Trophoblast cell (in vitro differentiated cells and primary cell): ENCODE data around the gene GUK1.
"Not testable (repeated sequence)": the region's sequence is repeated elsewhere in the genome, so short reads cannot be mapped to it uniquely, and the experiment has no call there.

Experiments used
- DNase-seq, 2 donors: peaks; one replicate each; pipeline ENCODE4 v3.0.0-alpha.2; 2016
- H2AFZ ChIP-seq: 2 replicates; pipeline ENCODE4 v1.6.1; 2013; ENCODE audit warnings: low read length, moderate library complexity, mild to moderate bottlenecking; ENCODE audit not compliant: insufficient read depth, poor library complexity
- H2AK5ac ChIP-seq: 2 replicates; pipeline ENCODE4 v1.6.1; 2013; ENCODE audit warnings: mild to moderate bottlenecking, low read length
- H2BK120ac ChIP-seq: 2 replicates; pipeline ENCODE4 v1.6.1; 2013; ENCODE audit warnings: low read length, mild to moderate bottlenecking, moderate library complexity; ENCODE audit not compliant: insufficient read depth, poor library complexity
- H2BK12ac ChIP-seq: 2 replicates; pipeline ENCODE4 v1.6.1; 2013; ENCODE audit warnings: mild to moderate bottlenecking, low read length, moderate library complexity
- H2BK5ac ChIP-seq: 2 replicates; pipeline ENCODE4 v1.6.1; 2013; ENCODE audit warnings: low read length, low read depth, moderate library complexity, mild to moderate bottlenecking; ENCODE audit not compliant: poor library complexity
- H3K14ac ChIP-seq: 2 replicates; pipeline ENCODE4 v1.6.1; 2013; ENCODE audit warnings: mild to moderate bottlenecking, low read length
- H3K18ac ChIP-seq: 2 replicates; pipeline ENCODE4 v1.6.1; 2013; ENCODE audit warnings: mild to moderate bottlenecking, low read length
- H3K23ac ChIP-seq: 2 replicates; pipeline ENCODE4 v1.6.1; 2013; ENCODE audit warnings: low read length
- H3K27ac ChIP-seq: 2 replicates; pipeline ENCODE4 v1.5.1; 2013; ENCODE audit warnings: low read depth, mild to moderate bottlenecking, inconsistent platforms, low read length, moderate library complexity
- H3K27me3 ChIP-seq: 2 replicates; pipeline ENCODE4 v1.6.1; 2013; ENCODE audit warnings: inconsistent platforms, mild to moderate bottlenecking, low read length, moderate library complexity; ENCODE audit not compliant: insufficient read depth
- H3K36me3 ChIP-seq, 2 experiments: 1 replicate in 1 of 2; 2 replicates in 1 of 2; pipeline ENCODE4 v1.6.1; 2013; ENCODE audit warnings: low read length in 2 of 2, mild to moderate bottlenecking in 2 of 2, moderate library complexity in 1 of 2; ENCODE audit not compliant: insufficient read depth in 2 of 2, control insufficient read depth in 1 of 2
- H3K4ac ChIP-seq: 2 replicates; pipeline ENCODE4 v1.6.1; 2013; ENCODE audit warnings: low read depth, mild to moderate bottlenecking, low read length, moderate library complexity
- H3K4me1 ChIP-seq, 2 experiments: 1 replicate in 1 of 2; 2 replicates in 1 of 2; pipeline ENCODE4 v1.6.1; 2013; ENCODE audit warnings: low read length in 2 of 2, mild to moderate bottlenecking in 2 of 2, moderate library complexity in 1 of 2; ENCODE audit not compliant: insufficient read depth in 2 of 2, control insufficient read depth in 1 of 2
- H3K4me2 ChIP-seq: 2 replicates; pipeline ENCODE4 v1.6.1; 2013; ENCODE audit warnings: inconsistent platforms, mild to moderate bottlenecking, low read length, moderate library complexity
- H3K4me3 ChIP-seq: 2 replicates; pipeline ENCODE4 v1.5.1; 2013; ENCODE audit warnings: mild to moderate bottlenecking, low read depth, low read length, inconsistent platforms
- H3K79me1 ChIP-seq: one replicate; pipeline ENCODE4 v1.6.1; 2013; ENCODE audit warnings: low read length
- H3K79me2 ChIP-seq: 2 replicates; pipeline ENCODE4 v1.6.1; 2013; ENCODE audit warnings: low read length, mild to moderate bottlenecking; ENCODE audit not compliant: control insufficient read depth, insufficient read depth, poor library complexity
- H3K9ac ChIP-seq: 2 replicates; pipeline ENCODE4 v1.6.1; 2013; ENCODE audit warnings: mild to moderate bottlenecking, low read length
- H3K9me3 ChIP-seq: 2 replicates; pipeline ENCODE4 v1.6.1; 2013; ENCODE audit warnings: low read depth, mild to moderate bottlenecking, control low read depth, inconsistent platforms, low read length; ENCODE audit not compliant: insufficient read depth
- H4K12ac ChIP-seq: 2 replicates; pipeline ENCODE4 v1.6.1; 2013; ENCODE audit warnings: low read depth, mild to moderate bottlenecking, low read length, moderate library complexity
- H4K8ac ChIP-seq: 2 replicates; pipeline ENCODE4 v1.6.1; 2013; ENCODE audit warnings: low read depth, mild to moderate bottlenecking, low read length, moderate library complexity
- H4K91ac ChIP-seq: one replicate; pipeline ENCODE4 v1.6.1; 2013; ENCODE audit warnings: low read depth, mild to moderate bottlenecking, low read length, moderate library complexity
- WGBS: extraction: QIAGEN DNeasy Blood & Tissue Kit; methylation state at CpG from one replicate; pipeline ENCODE4 v1.1.7; 2013; ENCODE audit warnings: missing lambda C conversion rate; ENCODE audit not compliant: insufficient read length, insufficient coverage; ENCODE audit errors: extremely low coverage; 5-methylcytosine and 5-hydroxymethylcytosine counted together

Gene GUK1

GRCh38 chr1:228109962-228110488 is 30.1 kb upstream of the GUK1 start:
- H3K36me3 ChIP-seq = peaks cover 19 to 20% of the 10 kb centered on the region in 2 experiments
- peak overlapping the region; percentile 86 for H4K91ac ChIP-seq
- peak overlapping the region; percentile 85 for H3K4me2 ChIP-seq
- peak overlapping the region; percentile 71 for H2AK5ac ChIP-seq
- H2AFZ ChIP-seq = peak overlapping the region; percentile 77
- peak overlapping the region; percentile 87 for H3K4me3 ChIP-seq
- no peaks in the 10 kb centered on the region for H3K9me3 ChIP-seq
- peak overlapping the region; percentile 67 for H3K4ac ChIP-seq
- peak overlapping the region; percentile 72 for H3K9ac ChIP-seq
- peak overlapping the region; percentile 84 for H4K8ac ChIP-seq
- peak overlapping the region; percentile 91 for H4K12ac ChIP-seq
- peak overlapping the region; percentile 43 for H3K27ac ChIP-seq
- no CpG with 5 or more reads among the region's 15 CpGs for WGBS
- H3K14ac ChIP-seq = peak overlapping the region; percentile 83
- peak overlapping the region; percentile 95 for H3K18ac ChIP-seq
- peak overlapping the region; percentile 65 for H2BK5ac ChIP-seq
- peak overlapping the region; percentile 45 for H2BK120ac ChIP-seq
- H2BK12ac ChIP-seq = peak overlapping the region; percentile 55
- peaks cover 9% of the 10 kb centered on the region for H3K79me2 ChIP-seq
- peak; percentile 95 to 97 for DNase-seq
- peaks cover 7 to 10% of the 10 kb centered on the region in 2 experiments for H3K4me1 ChIP-seq
- H3K23ac ChIP-seq = no peak overlapping the region
- H3K27me3 ChIP-seq = no peaks in the 10 kb centered on the region
- H3K79me1 ChIP-seq = peaks cover 11% of the 10 kb centered on the region

- Histone ChIP-seq H3K4me1 (peaks cover 7 to 10% of the 10 kb centered on the region in 2 experiments), H4K8ac (no peak overlapping the region), H3K14ac (no peak overlapping the region), H3K79me2 (peaks cover 9% of the 10 kb centered on the region), H3K36me3 (peaks cover 18 to 19% of the 10 kb centered on the region in 2 experiments), H3K79me1 (peaks cover 11% of the 10 kb centered on the region), H3K27me3 (no peaks in the 10 kb centered on the region), H3K4ac (no peak overlapping the region), H3K4me3 (no peak overlapping the region), H3K4me2 (no peak overlapping the region), H4K91ac (no peak overlapping the region), H2AK5ac (no peak overlapping the region), H3K9ac (no peak overlapping the region), H2BK12ac (no peak overlapping the region), H4K12ac (no peak overlapping the region), H2AFZ (no peak overlapping the region), H3K9me3 (no peaks in the 10 kb centered on the region), H3K18ac (no peak overlapping the region), H2BK120ac (no peak overlapping the region), H2BK5ac (no peak overlapping the region), H3K27ac (no peak overlapping the region), H3K23ac (no peak overlapping the region)
- WGBS = no CpG with 5 or more reads among the region's 7 CpGs
- DNase-seq = peak in 1 of 2 donors; percentile 44
Observed at GRCh38 chr1:228110556-228110955, 29.5 kb upstream of the GUK1 start.

- H3K27me3 ChIP-seq, H4K12ac ChIP-seq, H4K8ac ChIP-seq, H3K9me3 ChIP-seq, H3K18ac ChIP-seq, H2BK12ac ChIP-seq, H3K23ac ChIP-seq, H4K91ac ChIP-seq, H3K4me1 ChIP-seq, H3K4ac ChIP-seq, H3K27ac ChIP-seq, H2BK5ac ChIP-seq, H3K14ac ChIP-seq, H3K4me3 ChIP-seq, H3K9ac ChIP-seq, H2BK120ac ChIP-seq, H2AFZ ChIP-seq, H3K79me2 ChIP-seq, H3K4me2 ChIP-seq, H2AK5ac ChIP-seq: not testable (repeated sequence)
- Histone ChIP-seq H3K36me3 (peaks cover 10 to 12% of the 10 kb centered on the region in 2 experiments), H3K79me1 (peaks cover 11% of the 10 kb centered on the region)
- peak in 1 of 2 donors; percentile 46 for DNase-seq
- no CpG with 5 or more reads among the region's 6 CpGs for WGBS
Observed at GRCh38 chr1:228111315-228111714, 28.8 kb upstream of the GUK1 start.

- Histone ChIP-seq H3K23ac (no peak overlapping the region), H3K79me1 (peaks cover 11% of the 10 kb centered on the region), H4K91ac (no peak overlapping the region), H4K8ac (no peak overlapping the region), H2AFZ (no peak overlapping the region), H3K4me3 (no peak overlapping the region), H3K4ac (no peak overlapping the region), H3K79me2 (peaks cover 9% of the 10 kb centered on the region), H2BK120ac (no peak overlapping the region), H3K4me1 (peaks cover 7 to 10% of the 10 kb centered on the region in 2 experiments), H3K14ac (no peak overlapping the region), H3K36me3 (peaks cover 5 to 7% of the 10 kb centered on the region in 2 experiments), H3K9ac (no peak overlapping the region), H4K12ac (no peak overlapping the region), H3K9me3 (no peaks in the 10 kb centered on the region), H2AK5ac (no peak overlapping the region), H3K27me3 (no peaks in the 10 kb centered on the region), H3K4me2 (no peak overlapping the region), H3K27ac (no peak overlapping the region), H2BK5ac (no peak overlapping the region), H2BK12ac (no peak overlapping the region), H3K18ac (no peak overlapping the region)
- DNase-seq = no peak
- WGBS = no CpG with 5 or more reads among the region's 7 CpGs
Observed at GRCh38 chr1:228112167-228112566, 27.9 kb upstream of the GUK1 start.
